ENCODE results near the gene JAM2.

The JAM2 gene

GRCh38 chr21:25721987-25722386, 82.9 kb downstream of the JAM2 start:
- DNase-seq = no peak

- DNase-seq = no peak
These were observed 83.6 kb downstream of the JAM2 start for GRCh38 chr21:25722631-25723030.

- DNase-seq = no peak
These were observed 93.2 kb downstream of the JAM2 start for GRCh38 chr21:25732091-25732760.

GRCh38 chr21:25733859-25734653, 95.0 kb downstream of the JAM2 start:
- no peak for DNase-seq

- no peak for DNase-seq
These were observed 95.5 kb downstream of the JAM2 start for GRCh38 chr21:25734654-25734903.

- DNase-seq = peak; percentile 99
These were observed 96.0 kb downstream of the JAM2 start, which contains the start of the genes ATP5PF and GABPA for GRCh38 chr21:25734904-25735645. Gene ATP5PF (minus strand): TSS chr21:25734904. CDS start chr21:25729794, 5,110 bp downstream. Gene GABPA (plus strand): TSS chr21:25734972. CDS start chr21:25741599, 6,627 bp downstream.

GRCh38 chr21:25735646-25736597, 96.9 kb downstream of the JAM2 start:
- no peak for DNase-seq

- DNase-seq = no peak
These were observed 98.4 kb downstream of the JAM2 start for GRCh38 chr21:25737421-25737820.

- no peak for DNase-seq
These were observed 103.8 kb downstream of the JAM2 start for GRCh38 chr21:25742900-25743299.

GRCh38 chr21:25744854-25745253, 105.8 kb downstream of the JAM2 start:
- no peak for DNase-seq

- DNase-seq = no peak
These were observed 111.0 kb downstream of the JAM2 start for GRCh38 chr21:25750085-25750484.

GRCh38 chr21:25752416-25752815, 113.4 kb downstream of the JAM2 start:
- DNase-seq = no peak

GRCh38 chr21:25756190-25756932, 117.3 kb downstream of the JAM2 start:
- DNase-seq = no peak

- no peak for DNase-seq
These were observed 118.5 kb downstream of the JAM2 start for GRCh38 chr21:25757531-25757930.

- no peak for DNase-seq
These were observed 120.5 kb downstream of the JAM2 start for GRCh38 chr21:25759573-25759972.

- DNase-seq = no peak
These were observed 121.0 kb downstream of the JAM2 start for GRCh38 chr21:25760061-25760460.

- DNase-seq = no peak
These were observed 121.6 kb downstream of the JAM2 start for GRCh38 chr21:25760677-25761076.

- no peak for DNase-seq
These were observed 125.0 kb downstream of the JAM2 start for GRCh38 chr21:25764065-25764464.
